Endodermal cell (in vitro differentiated cells): ENCODE measurements around the gene MCOLN1. TPM values are rescaled to one million over a fixed set of nuclear protein-coding genes. Genes with fewer than 3 reads are reported as not detected.

Source experiments
- DNase-seq: peaks from one replicate; pipeline ENCODE4 v3.0.0-alpha.2; 2017
- H3K27ac ChIP-seq: 2 replicates; pipeline ENCODE4 v1.5.1; 2013; ENCODE audit warnings: mild to moderate bottlenecking, low read depth, low read length, moderate library complexity
- H3K27me3 ChIP-seq: 2 replicates; pipeline ENCODE4 v1.6.1; 2013; ENCODE audit warnings: mild to moderate bottlenecking, low read length, moderate library complexity; ENCODE audit not compliant: insufficient read depth, control insufficient read depth, poor library complexity, severe bottlenecking
- H3K36me3 ChIP-seq: 2 replicates; pipeline ENCODE4 v1.7.0; 2013; ENCODE audit warnings: mild to moderate bottlenecking, low read length, moderate library complexity; ENCODE audit not compliant: control insufficient read depth, insufficient read depth
- H3K4me1 ChIP-seq: one replicate; pipeline ENCODE4 v1.7.0; 2013; ENCODE audit warnings: low read length; ENCODE audit not compliant: control insufficient read depth, insufficient read depth
- H3K4me3 ChIP-seq: 2 replicates; pipeline ENCODE4 v1.5.1; 2013; ENCODE audit warnings: mild to moderate bottlenecking, low read length, moderate library complexity
- H3K9ac ChIP-seq: 2 replicates; pipeline ENCODE4 v1.6.1; 2013; ENCODE audit warnings: mild to moderate bottlenecking, low read length, moderate library complexity; ENCODE audit not compliant: poor library complexity, severe bottlenecking; ENCODE audit errors: extremely low read depth
- H3K9me3 ChIP-seq: 2 replicates; pipeline ENCODE4 v1.6.1; 2013; ENCODE audit warnings: mild to moderate bottlenecking, low read length, moderate library complexity; ENCODE audit not compliant: control insufficient read depth
- H3K27ac Mint-ChIP-seq: 2 replicates; pipeline ENCODE4 v1.8.0; 2020; ENCODE audit warnings: mixed read lengths
- H3K27me3 Mint-ChIP-seq: 2 replicates; pipeline ENCODE4 v1.8.0; 2021; ENCODE audit warnings: mild to moderate bottlenecking, mixed read lengths; ENCODE audit not compliant: insufficient read depth
- H3K36me3 Mint-ChIP-seq: 2 replicates; pipeline ENCODE4 v1.8.0; 2020; ENCODE audit warnings: low read depth, mixed read lengths
- H3K4me1 Mint-ChIP-seq: 2 replicates; pipeline ENCODE4 v1.8.0; 2020; ENCODE audit warnings: mixed read lengths
- H3K4me3 Mint-ChIP-seq: 2 replicates; pipeline ENCODE4 v1.8.0; 2020; ENCODE audit warnings: mild to moderate bottlenecking, moderate library complexity, mixed read lengths
- H3K9me3 Mint-ChIP-seq: 2 replicates; pipeline ENCODE4 v1.8.0; 2020; ENCODE audit warnings: mild to moderate bottlenecking, mixed read lengths
- WGBS, 2 experiments: methylation state at CpG; one replicate each; pipeline versions ENCODE4 v1.1.5 to v1.1.7; 2013; ENCODE audit warnings: missing lambda C conversion rate in 2 of 2, mixed read lengths in 1 of 2; ENCODE audit not compliant: insufficient coverage in 1 of 2, insufficient read length in 1 of 2; 5-methylcytosine and 5-hydroxymethylcytosine counted together
- total RNA-seq, 2 donors: library from RNA; stranded (reverse); fragmentation: NEBNext Ultra II Directional in 1 of 2; extraction: Animal tissue kit (Norgen Biotek cat#: 25700) in 1 of 2; gene quantifications; 2 replicates in 1 of 2; 3 replicates in 1 of 2; pipeline ENCODE4 v1.2.1, GENCODE V29; 2021
- TF ChIP-seq, protein P1 (sequence below): fragments of 200-600 bp; sonication (generic); conservative IDR thresholded peaks from 2 replicates; pipeline ENCODE4 v1.5.0; 2021; ENCODE audit warnings: antibody characterized with exemption, mild to moderate bottlenecking

MCOLN1 gene
- total RNA-seq, 2 donors from 2014 or later, result 18.0 to 21.4 TPM

DNA sequence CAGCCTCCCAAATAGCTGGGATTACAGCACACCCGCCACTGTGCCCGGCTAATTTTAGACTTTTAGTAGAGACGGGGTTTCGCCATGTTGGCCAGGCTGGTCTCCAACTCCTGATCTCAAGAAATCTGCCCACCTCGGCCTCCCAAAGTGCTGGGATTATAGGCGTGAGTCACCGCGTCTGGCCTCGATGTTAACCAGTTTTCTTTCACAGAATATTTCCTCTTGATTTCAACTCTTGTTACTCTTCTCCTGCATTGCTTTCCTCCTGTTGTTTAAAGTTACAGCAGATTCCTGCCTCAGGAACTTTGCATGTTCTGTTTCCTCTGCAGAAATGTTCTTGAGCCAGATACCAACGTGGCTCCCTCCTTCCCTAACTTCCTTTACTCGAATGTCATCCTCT, 29.9 kb upstream of the MCOLN1 start:
- H3K9me3 Mint-ChIP-seq, result no peaks in the 10 kb centered on the region
- H3K27ac Mint-ChIP-seq, result no peak overlapping the region
- Histone ChIP-seq H3K9ac (no peak overlapping the region), H3K27ac (no peak overlapping the region), H3K4me3 (no peak overlapping the region), H3K36me3 (no peaks in the 10 kb centered on the region), H3K27me3 (peaks cover 5% of the 10 kb centered on the region), H3K9me3 (no peaks in the 10 kb centered on the region), H3K4me1 (peaks cover 7% of the 10 kb centered on the region)
- H3K4me1 Mint-ChIP-seq, result peaks cover 7% of the 10 kb centered on the region
- no peaks in the 10 kb centered on the region for H3K36me3 Mint-ChIP-seq
- no peak for DNase-seq
- no peak overlapping the region for H3K4me3 Mint-ChIP-seq
- H3K27me3 Mint-ChIP-seq, result peaks cover 16% of the 10 kb centered on the region
- WGBS, 2 experiments, result 85 to 86% methylated on average over 11 of the region's 11 CpGs
- TF ChIP-seq, protein P1, sequence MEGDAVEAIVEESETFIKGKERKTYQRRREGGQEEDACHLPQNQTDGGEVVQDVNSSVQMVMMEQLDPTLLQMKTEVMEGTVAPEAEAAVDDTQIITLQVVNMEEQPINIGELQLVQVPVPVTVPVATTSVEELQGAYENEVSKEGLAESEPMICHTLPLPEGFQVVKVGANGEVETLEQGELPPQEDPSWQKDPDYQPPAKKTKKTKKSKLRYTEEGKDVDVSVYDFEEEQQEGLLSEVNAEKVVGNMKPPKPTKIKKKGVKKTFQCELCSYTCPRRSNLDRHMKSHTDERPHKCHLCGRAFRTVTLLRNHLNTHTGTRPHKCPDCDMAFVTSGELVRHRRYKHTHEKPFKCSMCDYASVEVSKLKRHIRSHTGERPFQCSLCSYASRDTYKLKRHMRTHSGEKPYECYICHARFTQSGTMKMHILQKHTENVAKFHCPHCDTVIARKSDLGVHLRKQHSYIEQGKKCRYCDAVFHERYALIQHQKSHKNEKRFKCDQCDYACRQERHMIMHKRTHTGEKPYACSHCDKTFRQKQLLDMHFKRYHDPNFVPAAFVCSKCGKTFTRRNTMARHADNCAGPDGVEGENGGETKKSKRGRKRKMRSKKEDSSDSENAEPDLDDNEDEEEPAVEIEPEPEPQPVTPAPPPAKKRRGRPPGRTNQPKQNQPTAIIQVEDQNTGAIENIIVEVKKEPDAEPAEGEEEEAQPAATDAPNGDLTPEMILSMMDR, result no peak

DNA sequence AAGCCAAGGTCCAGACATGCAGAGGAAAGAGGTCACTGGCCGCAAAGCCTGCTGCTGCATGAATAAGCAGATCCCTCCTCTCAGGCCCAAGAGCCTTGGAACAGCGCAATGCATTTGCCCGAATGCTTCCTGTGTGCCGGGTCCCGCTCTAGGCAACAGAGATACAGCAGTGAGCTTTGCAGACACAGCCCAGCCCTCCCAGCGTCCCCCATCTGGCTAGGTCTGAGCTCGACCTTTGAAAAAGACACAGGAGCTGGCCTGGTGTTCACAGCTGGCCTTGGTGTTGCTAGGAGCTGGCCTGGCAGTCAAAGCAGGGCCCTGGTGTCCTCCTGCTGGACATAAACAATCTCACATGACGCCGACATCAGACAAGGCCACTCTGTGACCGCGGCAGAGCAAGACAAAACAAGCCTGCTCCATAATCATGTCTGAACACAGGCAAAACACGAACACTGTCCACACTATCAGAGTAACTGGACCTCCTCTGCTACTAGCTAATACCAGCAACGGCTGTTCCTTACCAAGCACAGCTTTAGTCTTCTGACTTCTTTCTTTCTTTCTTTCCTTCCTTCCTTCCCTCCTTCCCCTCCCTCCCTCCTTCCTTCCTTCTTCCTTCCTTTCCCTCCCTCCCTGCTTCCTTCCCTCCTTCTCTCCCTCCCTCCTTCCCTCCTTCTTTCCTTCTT, 27.9 kb upstream of the MCOLN1 start:
- no peaks in the 10 kb centered on the region for H3K9me3 ChIP-seq
- peaks cover under 1% of the 10 kb centered on the region for H3K4me1 ChIP-seq
- no peak overlapping the region for H3K4me3 ChIP-seq
- H3K27me3 Mint-ChIP-seq, result peaks cover 32% of the 10 kb centered on the region
- DNase-seq, result no peak
- H3K27ac ChIP-seq, result peak overlapping the region; percentile 75
- no peak overlapping the region for H3K9ac ChIP-seq
- no peaks in the 10 kb centered on the region for H3K36me3 Mint-ChIP-seq
- H3K27me3 ChIP-seq, result peaks cover 7% of the 10 kb centered on the region
- H3K4me1 Mint-ChIP-seq, result peaks cover 1% of the 10 kb centered on the region
- TF ChIP-seq, protein P1, result peak; percentile 31
- no peak overlapping the region for H3K27ac Mint-ChIP-seq
- H3K36me3 ChIP-seq, result no peaks in the 10 kb centered on the region
- no peaks in the 10 kb centered on the region for H3K9me3 Mint-ChIP-seq
- H3K4me3 Mint-ChIP-seq, result no peak overlapping the region
- 85 to 87% methylated on average over 9 to 13 of the region's 13 CpGs for WGBS, 2 experiments

DNA sequence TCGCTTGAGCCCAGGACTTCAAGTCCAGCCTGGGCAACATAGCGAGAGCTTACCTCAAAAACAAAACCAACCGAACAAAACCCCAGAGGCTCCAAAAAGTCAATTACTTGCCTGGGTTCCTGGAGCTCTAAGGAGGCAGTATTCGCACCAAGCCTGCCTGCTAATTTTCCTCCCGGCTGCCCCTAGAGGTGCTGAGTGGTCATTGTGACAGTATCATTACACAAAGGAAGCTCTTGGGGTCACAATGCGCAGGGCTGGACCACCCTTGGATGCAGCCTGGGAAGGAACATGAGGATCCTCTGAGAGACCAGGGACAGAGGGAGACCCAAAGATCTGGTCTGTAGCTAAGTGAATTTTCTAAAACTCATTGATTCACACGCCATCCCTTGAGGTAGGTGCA, 25.1 kb upstream of the MCOLN1 start:
- H3K9me3 ChIP-seq, result no peaks in the 10 kb centered on the region
- no peaks in the 10 kb centered on the region for H3K36me3 ChIP-seq
- Mint-ChIP-seq H3K9me3 (no peaks in the 10 kb centered on the region), H3K4me1 (no peaks in the 10 kb centered on the region), H3K4me3 (no peak overlapping the region), H3K27ac (no peak overlapping the region), H3K36me3 (no peaks in the 10 kb centered on the region), H3K27me3 (peaks cover 57% of the 10 kb centered on the region)
- H3K4me3 ChIP-seq, result no peak overlapping the region
- no peak overlapping the region for H3K27ac ChIP-seq
- H3K4me1 ChIP-seq, result no peaks in the 10 kb centered on the region
- peak; percentile 75 for DNase-seq
- peaks cover 30% of the 10 kb centered on the region for H3K27me3 ChIP-seq
- TF ChIP-seq, protein P1, result peak; percentile 71
- WGBS, 2 experiments, result 70 to 72% methylated on average over 6 to 7 of the region's 7 CpGs
- H3K9ac ChIP-seq, result no peak overlapping the region
